ENCODE data around the gene TBK1.
A peak's percentile ranks its signal among the peaks of the same experiment; 100 is the strongest.
"Not testable (repeated sequence)": the region's sequence is repeated elsewhere in the genome, so short reads cannot be mapped to it uniquely, and the experiment has no call there.

Gene TBK1

DNA sequence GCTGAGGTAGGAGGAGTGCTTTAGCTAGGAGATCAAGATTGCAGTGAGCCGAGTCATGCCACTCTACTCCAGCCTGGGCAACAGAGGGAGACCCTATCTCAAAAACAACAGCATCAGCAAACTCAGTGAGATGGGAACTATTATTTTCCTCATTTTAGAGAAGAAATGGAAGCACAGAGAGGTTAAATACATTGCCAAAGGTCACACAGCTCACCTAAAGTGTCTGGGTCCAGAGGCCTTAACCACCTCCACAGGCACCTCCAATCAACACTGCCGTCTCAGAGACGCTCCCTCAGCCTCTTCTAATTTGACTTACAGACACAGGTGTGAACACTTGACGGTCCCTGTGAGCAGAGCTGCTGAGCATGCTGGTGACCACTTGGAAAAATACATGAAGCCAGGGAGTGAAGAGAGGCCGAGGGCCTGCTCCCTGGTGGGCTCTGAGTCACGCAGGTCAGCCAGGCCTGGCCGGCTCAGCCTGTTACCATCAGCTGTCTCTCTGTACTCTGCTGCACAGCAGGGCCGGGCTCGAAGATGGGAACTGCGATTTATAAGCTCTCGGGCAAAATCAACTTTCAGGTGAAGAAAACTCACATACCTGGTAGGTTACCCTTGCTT is 80.9 kb downstream of the TBK1 start:
- no peaks in the 10 kb centered on the region for H3K36me3 Mint-ChIP-seq (ENCODE audit: low read depth)
- peak overlapping the region in 2 of 3 experiments; percentile 56 to 58 for H3K27ac Mint-ChIP-seq
- TF ChIP-seq, protein P1, sequence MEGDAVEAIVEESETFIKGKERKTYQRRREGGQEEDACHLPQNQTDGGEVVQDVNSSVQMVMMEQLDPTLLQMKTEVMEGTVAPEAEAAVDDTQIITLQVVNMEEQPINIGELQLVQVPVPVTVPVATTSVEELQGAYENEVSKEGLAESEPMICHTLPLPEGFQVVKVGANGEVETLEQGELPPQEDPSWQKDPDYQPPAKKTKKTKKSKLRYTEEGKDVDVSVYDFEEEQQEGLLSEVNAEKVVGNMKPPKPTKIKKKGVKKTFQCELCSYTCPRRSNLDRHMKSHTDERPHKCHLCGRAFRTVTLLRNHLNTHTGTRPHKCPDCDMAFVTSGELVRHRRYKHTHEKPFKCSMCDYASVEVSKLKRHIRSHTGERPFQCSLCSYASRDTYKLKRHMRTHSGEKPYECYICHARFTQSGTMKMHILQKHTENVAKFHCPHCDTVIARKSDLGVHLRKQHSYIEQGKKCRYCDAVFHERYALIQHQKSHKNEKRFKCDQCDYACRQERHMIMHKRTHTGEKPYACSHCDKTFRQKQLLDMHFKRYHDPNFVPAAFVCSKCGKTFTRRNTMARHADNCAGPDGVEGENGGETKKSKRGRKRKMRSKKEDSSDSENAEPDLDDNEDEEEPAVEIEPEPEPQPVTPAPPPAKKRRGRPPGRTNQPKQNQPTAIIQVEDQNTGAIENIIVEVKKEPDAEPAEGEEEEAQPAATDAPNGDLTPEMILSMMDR (IDR thresholded peaks at IDR 0.05; ENCODE audit: unreplicated experiment in 3 of 3), result no peak
- no peaks in the 10 kb centered on the region for H3K9me3 Mint-ChIP-seq
- H3K4me1 Mint-ChIP-seq, result peaks cover 40% of the 10 kb centered on the region
- peak overlapping the region in 1 of 3 experiments; percentile 70 for H3K4me3 Mint-ChIP-seq
- H3K27me3 Mint-ChIP-seq (ENCODE audit: low read depth), result no peaks in the 10 kb centered on the region

DNA sequence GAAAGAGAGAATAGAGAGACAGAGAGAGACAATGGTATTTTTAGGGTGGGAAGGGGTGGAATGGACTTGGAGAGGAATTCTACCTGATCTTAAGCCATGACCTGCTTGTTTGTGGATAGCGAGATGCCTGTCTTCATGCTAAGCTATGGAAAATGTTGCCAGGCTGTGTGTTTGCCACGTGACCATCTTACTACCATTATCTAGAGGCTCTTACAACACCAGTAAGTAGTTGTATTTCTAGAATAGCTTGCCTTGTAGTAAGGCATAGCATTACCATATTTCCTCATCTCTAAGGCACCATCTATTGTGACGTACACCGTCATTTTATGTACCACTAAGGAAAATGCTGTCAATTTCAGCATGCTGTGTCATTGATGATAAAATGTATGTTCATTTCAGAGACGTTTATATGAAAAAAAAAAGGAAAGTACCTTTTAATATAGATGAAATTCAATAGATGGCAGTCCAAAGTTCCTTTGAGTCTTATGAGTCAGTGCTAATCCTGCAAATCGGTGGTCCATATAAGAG is 82.8 kb downstream of the TBK1 start:
- Mint-ChIP-seq H3K4me3 (no peak overlapping the region), H3K9me3 (no peaks in the 10 kb centered on the region), H3K36me3 (ENCODE audit: low read depth) (no peaks in the 10 kb centered on the region), H3K27me3 (ENCODE audit: low read depth) (no peaks in the 10 kb centered on the region), H3K4me1 (peaks cover 40% of the 10 kb centered on the region), H3K27ac (no peak overlapping the region)
- TF ChIP-seq, protein P1 (IDR thresholded peaks at IDR 0.05; ENCODE audit: unreplicated experiment in 3 of 3), result no peak

DNA sequence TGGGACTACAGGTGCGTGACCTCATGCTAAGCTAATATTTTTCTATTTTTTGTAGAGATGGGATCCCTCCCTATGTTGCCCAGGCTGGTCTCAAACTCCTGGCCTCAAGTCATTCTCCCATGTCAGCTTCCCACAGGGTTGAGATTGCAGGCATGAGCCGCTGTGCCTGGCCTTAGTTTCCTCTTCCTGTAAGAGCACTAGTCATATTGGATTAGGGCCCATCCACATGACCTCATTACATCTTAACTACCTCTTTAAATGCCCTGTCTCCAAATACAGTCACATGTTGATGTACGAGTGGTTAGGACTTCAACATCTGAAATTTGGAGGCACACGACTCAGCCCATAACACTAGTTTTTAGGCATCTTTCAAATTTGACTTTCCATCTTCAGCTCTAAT is 86.2 kb downstream of the TBK1 start:
- no peaks in the 10 kb centered on the region for H3K27me3 Mint-ChIP-seq (ENCODE audit: low read depth)

GRCh38 chr12:64542409-64543047 is 90.6 kb downstream of the TBK1 start:
- H3K27me3 Mint-ChIP-seq (ENCODE audit: low read depth); H3K4me3 Mint-ChIP-seq; H3K36me3 Mint-ChIP-seq (ENCODE audit: low read depth); H3K9me3 Mint-ChIP-seq; H3K27ac Mint-ChIP-seq: not testable (repeated sequence)
- peaks cover 16% of the 10 kb centered on the region for H3K4me1 Mint-ChIP-seq

More for the DNA sequence above, 86.2 kb downstream of the TBK1 start:
- Mint-ChIP-seq H3K36me3 (ENCODE audit: low read depth) (no peaks in the 10 kb centered on the region), H3K4me1 (peaks cover 19% of the 10 kb centered on the region), H3K27ac (no peak overlapping the region), H3K9me3 (no peaks in the 10 kb centered on the region), H3K4me3 (no peak overlapping the region)
- TF ChIP-seq, protein P1 (IDR thresholded peaks at IDR 0.05; ENCODE audit: unreplicated experiment in 3 of 3), result no peak

- Mint-ChIP-seq H3K4me1 (peaks cover 17% of the 10 kb centered on the region), H3K27ac (peak overlapping the region; percentile 59 to 83 (median 74)), H3K27me3 (ENCODE audit: low read depth) (peaks cover 3% of the 10 kb centered on the region), H3K9me3 (no peaks in the 10 kb centered on the region), H3K4me3 (no peak overlapping the region), H3K36me3 (ENCODE audit: low read depth) (no peaks in the 10 kb centered on the region)
- TF ChIP-seq, protein P1 (IDR thresholded peaks at IDR 0.05; ENCODE audit: unreplicated experiment in 3 of 3), result no peak
These were observed 92.6 kb downstream of the TBK1 start for GRCh38 chr12:64544371-64545080.

- Mint-ChIP-seq H3K4me1 (peaks cover 22% of the 10 kb centered on the region), H3K9me3 (no peaks in the 10 kb centered on the region), H3K27ac (peak overlapping the region; percentile 59 to 83 (median 74)), H3K36me3 (ENCODE audit: low read depth) (no peaks in the 10 kb centered on the region), H3K4me3 (no peak overlapping the region), H3K27me3 (ENCODE audit: low read depth) (peaks cover 3% of the 10 kb centered on the region)
- TF ChIP-seq, protein P1 (IDR thresholded peaks at IDR 0.05; ENCODE audit: unreplicated experiment in 3 of 3), result no peak
These were observed 93.1 kb downstream of the TBK1 start for GRCh38 chr12:64545081-64545382.
